ENCODE results near the gene PLCD3. TPM values are rescaled to one million over a fixed set of nuclear protein-coding genes. Genes with fewer than 3 reads are reported as not detected.

Gene PLCD3
- total and polyA plus RNA-seq, 9 of the 15 experiments (the other 6 are each of a cell fraction or from before 2014, with no cell fraction given), result 0.20 to 22.6 (median 7.5) TPM

GRCh38 chr17:45063198-45063597 lies 69.1 kb downstream of the PLCD3 start (continued):
- TF ChIP-seq NFE2L1 (tag; IDR thresholded peaks at IDR 0.05; ENCODE audit: borderline replicate concordance, low read depth) (no peak), BHLHE40 (IDR thresholded peaks at IDR 0.05; ENCODE audit: low read length) (no peak), TAF1 (IDR thresholded peaks at IDR 0.05; ENCODE audit: control insufficient read depth, extremely low read depth, insufficient read depth, low read length, severe bottlenecking) (no peak), CBFA2T3 (IDR thresholded peaks at IDR 0.05) (no peak), NFE2 (IDR thresholded peaks at IDR 0.05; ENCODE audit: low read depth) (peak; percentile 63), ZNF316 (IDR thresholded peaks at IDR 0.05) (peak; percentile 55), CEBPB (tag; IDR thresholded peaks at IDR 0.05) (no peak), CXXC5 (CRISPR knock-in tag; IDR thresholded peaks at IDR 0.05) (0 out of 2 replicates have a peak, but pooled peaks have one; percentile 23), CBX5 (IDR thresholded peaks at IDR 0.05; ENCODE audit: borderline replicate concordance, low read depth) (no peak), ARID4B (CRISPR knock-in tag; IDR thresholded peaks at IDR 0.05) (0 out of 2 replicates have a peak, but pooled peaks have one; percentile 24), ZNF318 (IDR thresholded peaks at IDR 0.05; ENCODE audit: borderline replicate concordance in 1 of 2, low read depth in 1 of 2) (0 out of 4 replicates have a peak, but pooled peaks of 1 of the 2 experiments have one; percentile 24)

All from K562 (cell line).